Measurements from ENCODE around the gene ASTN2.

DNA sequence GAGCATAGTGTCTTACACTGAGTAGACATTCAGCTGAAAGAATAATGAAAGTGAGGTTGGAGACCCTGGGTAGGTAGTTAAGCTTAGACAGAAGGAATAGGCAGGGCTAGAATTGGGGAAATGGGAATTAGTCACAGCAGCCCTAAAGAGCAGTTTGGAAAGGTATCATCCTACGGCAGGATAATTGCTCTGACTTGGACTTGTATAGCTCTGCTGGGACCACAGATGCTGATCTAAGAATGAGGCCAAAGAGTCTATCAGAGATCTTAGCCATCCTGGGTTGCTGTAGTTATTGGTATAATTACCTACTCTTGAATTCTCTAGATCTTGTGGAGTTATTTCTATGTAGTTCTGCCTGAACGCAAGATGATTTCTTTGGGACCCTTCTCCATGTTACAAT, 288.0 kb downstream of the ASTN2 start:
- TF ChIP-seq, protein P1, sequence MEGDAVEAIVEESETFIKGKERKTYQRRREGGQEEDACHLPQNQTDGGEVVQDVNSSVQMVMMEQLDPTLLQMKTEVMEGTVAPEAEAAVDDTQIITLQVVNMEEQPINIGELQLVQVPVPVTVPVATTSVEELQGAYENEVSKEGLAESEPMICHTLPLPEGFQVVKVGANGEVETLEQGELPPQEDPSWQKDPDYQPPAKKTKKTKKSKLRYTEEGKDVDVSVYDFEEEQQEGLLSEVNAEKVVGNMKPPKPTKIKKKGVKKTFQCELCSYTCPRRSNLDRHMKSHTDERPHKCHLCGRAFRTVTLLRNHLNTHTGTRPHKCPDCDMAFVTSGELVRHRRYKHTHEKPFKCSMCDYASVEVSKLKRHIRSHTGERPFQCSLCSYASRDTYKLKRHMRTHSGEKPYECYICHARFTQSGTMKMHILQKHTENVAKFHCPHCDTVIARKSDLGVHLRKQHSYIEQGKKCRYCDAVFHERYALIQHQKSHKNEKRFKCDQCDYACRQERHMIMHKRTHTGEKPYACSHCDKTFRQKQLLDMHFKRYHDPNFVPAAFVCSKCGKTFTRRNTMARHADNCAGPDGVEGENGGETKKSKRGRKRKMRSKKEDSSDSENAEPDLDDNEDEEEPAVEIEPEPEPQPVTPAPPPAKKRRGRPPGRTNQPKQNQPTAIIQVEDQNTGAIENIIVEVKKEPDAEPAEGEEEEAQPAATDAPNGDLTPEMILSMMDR (IDR thresholded peaks at IDR 0.05): no peak
- no peak for TF ChIP-seq POLR2A (IDR thresholded peaks at IDR 0.05)

Measured in thyroid gland (tissue), 4 donors.